HG03196 (cell line): ENCODE data around the gene HOOK1.

Experiments
- ATAC-seq: cut with Tn5 transposase; IDR thresholded peaks from one replicate; pipeline ENCODE4 v1.9.1; 2021; ENCODE audit not compliant: unreplicated experiment

Gene HOOK1

GRCh38 chr1:59814901-59815825 lies at the start of gene HOOK1:
Gene HOOK1, plus strand, starts transcription at chr1:59814949. Its CDS starts 169 bp downstream, at chr1:59815118.
- peak; percentile 33 for ATAC-seq

- no peak for ATAC-seq
These were observed 49.6 kb upstream of the HOOK1 start for GRCh38 chr1:59765011-59765730.

- no peak for ATAC-seq
These were observed 48.4 kb upstream of the HOOK1 start for GRCh38 chr1:59766227-59766855.

GRCh38 chr1:59767119-59767518 lies 47.6 kb upstream of the HOOK1 start:
- no peak for ATAC-seq

GRCh38 chr1:59768792-59769735 lies 45.7 kb upstream of the HOOK1 start:
- ATAC-seq: no peak

- no peak for ATAC-seq
These were observed 45.0 kb upstream of the HOOK1 start for GRCh38 chr1:59769736-59770095.

- no peak for ATAC-seq
These were observed 43.4 kb upstream of the HOOK1 start for GRCh38 chr1:59771361-59771760.

- ATAC-seq: no peak
These were observed 39.3 kb upstream of the HOOK1 start for GRCh38 chr1:59775480-59775879.

GRCh38 chr1:59776960-59777852 lies 37.5 kb upstream of the HOOK1 start:
- ATAC-seq: no peak

GRCh38 chr1:59779949-59780348 lies 34.8 kb upstream of the HOOK1 start:
- no peak for ATAC-seq

GRCh38 chr1:59788825-59789224 lies 25.9 kb upstream of the HOOK1 start:
- no peak for ATAC-seq

- no peak for ATAC-seq
These were observed 16.1 kb upstream of the HOOK1 start for GRCh38 chr1:59798600-59798999.

GRCh38 chr1:59803458-59804038 lies 11.2 kb upstream of the HOOK1 start:
- ATAC-seq: peak; percentile 61

- ATAC-seq: no peak
These were observed 10.4 kb upstream of the HOOK1 start for GRCh38 chr1:59804301-59804700.

- ATAC-seq: no peak
These were observed 9.2 kb upstream of the HOOK1 start for GRCh38 chr1:59805554-59805953.

GRCh38 chr1:59814180-59814900 lies 409 bp upstream of the HOOK1 start:
- peak; percentile 96 for ATAC-seq

- ATAC-seq: no peak
These were observed 1.1 kb downstream of the HOOK1 start for GRCh38 chr1:59815892-59816291.

- ATAC-seq: no peak
These were observed 1.6 kb downstream of the HOOK1 start for GRCh38 chr1:59816318-59816878.
